A549 (cell line): ENCODE data around the gene SLU7.

Experiments
- JUN ChIP-seq, 2 experiments: fragments of >200 bp; sonication (Bioruptor Twin); formaldehyde crosslinking; IDR thresholded peaks; 2 replicates in 1 of 2; 3 replicates in 1 of 2; pipeline ENCODE4 v1.6.1; 2016 to 2017
- MAFK ChIP-seq: fragments of 450-650 bp; IDR thresholded peaks from 2 replicates; pipeline ENCODE4 v1.6.1; 2014; ENCODE audit not compliant: partially characterized antibody
- POLR2A ChIP-seq: IDR thresholded peaks from 2 replicates; pipeline ENCODE4 v1.6.1; 2012; ENCODE audit warnings: mild to moderate bottlenecking, low read length
- TF ChIP-seq, protein P1 (sequence below): fragments of >200 bp; sonication (Bioruptor Twin); formaldehyde crosslinking; IDR thresholded peaks from 3 replicates; pipeline ENCODE4 v1.5.1; 2016

GRCh38 chr5:160375166-160375565 lies 43.7 kb downstream of the SLU7 start:
- TF ChIP-seq MAFK (no peak), JUN (IDR thresholded peaks at IDR 0.05) (no peak), POLR2A (no peak)
- TF ChIP-seq, protein P1, sequence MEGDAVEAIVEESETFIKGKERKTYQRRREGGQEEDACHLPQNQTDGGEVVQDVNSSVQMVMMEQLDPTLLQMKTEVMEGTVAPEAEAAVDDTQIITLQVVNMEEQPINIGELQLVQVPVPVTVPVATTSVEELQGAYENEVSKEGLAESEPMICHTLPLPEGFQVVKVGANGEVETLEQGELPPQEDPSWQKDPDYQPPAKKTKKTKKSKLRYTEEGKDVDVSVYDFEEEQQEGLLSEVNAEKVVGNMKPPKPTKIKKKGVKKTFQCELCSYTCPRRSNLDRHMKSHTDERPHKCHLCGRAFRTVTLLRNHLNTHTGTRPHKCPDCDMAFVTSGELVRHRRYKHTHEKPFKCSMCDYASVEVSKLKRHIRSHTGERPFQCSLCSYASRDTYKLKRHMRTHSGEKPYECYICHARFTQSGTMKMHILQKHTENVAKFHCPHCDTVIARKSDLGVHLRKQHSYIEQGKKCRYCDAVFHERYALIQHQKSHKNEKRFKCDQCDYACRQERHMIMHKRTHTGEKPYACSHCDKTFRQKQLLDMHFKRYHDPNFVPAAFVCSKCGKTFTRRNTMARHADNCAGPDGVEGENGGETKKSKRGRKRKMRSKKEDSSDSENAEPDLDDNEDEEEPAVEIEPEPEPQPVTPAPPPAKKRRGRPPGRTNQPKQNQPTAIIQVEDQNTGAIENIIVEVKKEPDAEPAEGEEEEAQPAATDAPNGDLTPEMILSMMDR: no peak
